Activated naive CD4-positive, alpha-beta T cell treated with anti-CD3 and anti-CD28 coated beads for 36 hours (primary cell): Measurements from ENCODE around the gene NFKBIZ. TPM values are rescaled to one million over a fixed set of nuclear protein-coding genes. Genes with fewer than 3 reads are reported as not detected.
A peak's percentile ranks its signal among the peaks of the same experiment; 100 is the strongest.

Source experiments
- CTCF ChIA-PET: fragments of 350-600 bp; sonication (Branson Sonifier 250); formaldehyde crosslinking; loops from one replicate; lab custom pipeline; 2021; ENCODE audit warnings: antibody characterized with exemption; lab: Charles Lee
- DNase-seq: peaks from one replicate; pipeline ENCODE4 v3.0.0-alpha.2; 2020
- H3K27ac Mint-ChIP-seq: one replicate; pipeline ENCODE4 v1.8.0; 2021; ENCODE audit warnings: mild to moderate bottlenecking, mixed read lengths
- H3K27me3 Mint-ChIP-seq: one replicate; pipeline ENCODE4 v1.8.0; 2021; ENCODE audit warnings: low read depth, mixed read lengths
- H3K36me3 Mint-ChIP-seq: one replicate; pipeline ENCODE4 v1.8.0; 2021; ENCODE audit warnings: low read depth, mixed read lengths
- H3K4me1 Mint-ChIP-seq: one replicate; pipeline ENCODE4 v1.8.0; 2021; ENCODE audit warnings: low read depth, mixed read lengths
- H3K4me3 Mint-ChIP-seq: one replicate; pipeline ENCODE4 v1.8.0; 2021; ENCODE audit warnings: mild to moderate bottlenecking, moderate library complexity, mixed read lengths
- H3K9me3 Mint-ChIP-seq: one replicate; pipeline ENCODE4 v1.8.0; 2021; ENCODE audit warnings: mixed read lengths
- intact Hi-C: fragments of 100-400 bp; cut with micrococcal nuclease; formaldehyde crosslinking; loops from one replicate; pipeline ENCODE4 v1.15.1; 2023
- total RNA-seq, 2 experiments: library from RNA; stranded (reverse); gene quantifications; one replicate each; pipeline ENCODE4 v1.2.3, GENCODE V29; 2021

NFKBIZ gene
- total RNA-seq, 2 experiments from 2014 or later, result 79.3 to 85.0 TPM

DNA sequence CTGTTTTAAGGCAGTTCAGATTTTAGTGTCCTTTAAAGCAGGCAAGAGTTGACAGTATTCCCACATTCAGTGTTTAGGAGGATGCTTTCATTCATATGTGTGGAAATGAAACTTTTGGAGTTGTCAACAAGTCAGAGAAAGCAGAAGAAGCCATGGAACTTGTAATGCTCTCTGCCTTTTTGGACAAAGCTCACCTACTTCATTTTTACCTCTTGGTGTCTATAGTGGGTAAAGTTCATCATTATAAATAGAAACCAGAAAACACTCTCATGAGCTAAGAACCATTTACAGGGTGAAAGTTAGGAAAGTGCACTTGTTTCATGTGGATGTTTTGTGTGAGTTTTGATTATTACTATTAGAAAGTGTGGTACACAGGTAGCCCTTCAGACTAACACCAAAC, 9.2 kb upstream of the NFKBIZ start:
- DNase-seq, result no peak
- intact Hi-C loops, result no loop called here
- CTCF ChIA-PET, result interaction anchor here (1.4 to 1.7 kb wide), 4 partner anchors 10 to 389 kb away, joined by 3 to 6 read pairs (median 4); no protein-coding TSS in a partner anchor
- Mint-ChIP-seq H3K4me3 (no peak overlapping the region), H3K4me1 (peaks cover 38% of the 10 kb centered on the region), H3K36me3 (peaks cover 14% of the 10 kb centered on the region), H3K27me3 (no peaks in the 10 kb centered on the region), H3K27ac (no peak overlapping the region), H3K9me3 (peaks cover 4% of the 10 kb centered on the region)

DNA sequence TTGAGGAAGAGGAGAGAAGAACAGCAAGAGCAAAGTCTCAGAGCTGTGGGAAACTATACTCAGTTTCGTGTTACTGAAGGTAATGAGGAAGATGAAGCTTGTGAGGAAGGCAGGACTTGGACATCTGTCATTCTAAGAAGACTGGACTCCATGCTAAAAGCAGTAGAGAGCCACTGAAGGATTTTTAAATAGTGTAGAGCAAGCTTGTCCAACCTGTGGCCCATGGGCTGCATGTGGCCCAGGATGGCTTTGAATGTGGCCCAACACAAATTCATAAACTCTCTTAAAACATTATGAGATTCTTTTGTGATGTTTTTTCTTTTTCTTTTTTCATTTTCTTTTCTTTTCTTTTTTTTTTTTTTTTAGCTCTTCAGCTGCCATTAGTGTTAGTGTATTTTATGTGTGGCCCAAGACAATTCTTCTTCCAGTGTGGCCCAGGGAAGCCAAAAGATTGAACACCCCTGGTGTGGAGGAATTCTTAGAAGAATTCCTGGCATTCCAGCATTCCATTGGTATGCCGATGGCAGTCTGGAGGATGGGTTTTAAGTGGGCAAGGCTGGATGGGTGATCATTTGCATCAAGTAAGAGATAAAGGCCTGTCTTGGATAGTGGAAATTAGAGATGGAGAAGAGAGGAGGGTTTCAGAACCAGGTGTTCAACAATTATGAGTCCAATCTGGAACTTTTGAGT, 6.9 kb upstream of the NFKBIZ start:
- Mint-ChIP-seq H3K4me1 (peaks cover 15% of the 10 kb centered on the region), H3K27me3 (no peaks in the 10 kb centered on the region), H3K4me3 (no peak overlapping the region), H3K9me3 (peaks cover 4% of the 10 kb centered on the region), H3K27ac (no peak overlapping the region), H3K36me3 (peaks cover 8% of the 10 kb centered on the region)
- DNase-seq, result no peak
- intact Hi-C loops, result no loop called here
- CTCF ChIA-PET, result no interaction called here

- intact Hi-C loops, result no loop called here
- peaks cover 8% of the 10 kb centered on the region for H3K36me3 Mint-ChIP-seq
- H3K27me3 Mint-ChIP-seq, result no peaks in the 10 kb centered on the region
- H3K4me3 Mint-ChIP-seq, result no peak overlapping the region
- CTCF ChIA-PET, result no interaction called here
- no peak for DNase-seq
- H3K9me3 Mint-ChIP-seq, result peaks cover 4% of the 10 kb centered on the region
- H3K27ac Mint-ChIP-seq, result no peak overlapping the region
- peaks cover 12% of the 10 kb centered on the region for H3K4me1 Mint-ChIP-seq
Measured at GRCh38 chr3:101842935-101843330, 6.4 kb upstream of the NFKBIZ start.

DNA sequence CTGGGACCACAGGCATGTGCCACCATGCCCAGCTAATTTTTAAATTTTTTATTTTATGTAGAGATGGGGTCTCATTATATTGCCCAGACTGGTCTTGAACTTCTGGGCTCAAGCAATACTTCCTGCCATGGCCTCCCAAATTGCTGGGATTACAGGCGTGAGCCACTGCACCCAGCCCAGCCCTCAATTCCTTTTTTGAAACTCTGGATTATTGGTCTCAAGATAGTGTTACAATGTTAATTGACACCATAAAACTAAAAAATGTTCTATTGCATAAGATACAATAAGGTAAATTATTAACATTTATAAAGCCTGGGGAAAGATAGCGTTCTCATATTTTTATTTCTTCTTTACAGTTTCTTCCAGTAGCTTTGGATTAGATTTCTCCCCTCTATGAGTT, 3.9 kb upstream of the NFKBIZ start:
- Mint-ChIP-seq H3K9me3 (peaks cover 4% of the 10 kb centered on the region), H3K4me1 (peaks cover 12% of the 10 kb centered on the region), H3K4me3 (no peak overlapping the region), H3K36me3 (peaks cover 14% of the 10 kb centered on the region), H3K27me3 (no peaks in the 10 kb centered on the region), H3K27ac (no peak overlapping the region)
- no peak for DNase-seq
- intact Hi-C loops, result no loop called here
- CTCF ChIA-PET, result interaction anchor here (0.6 kb wide), 1 partner anchor 46 kb away, joined by 3 read pairs; no protein-coding TSS in a partner anchor

DNA sequence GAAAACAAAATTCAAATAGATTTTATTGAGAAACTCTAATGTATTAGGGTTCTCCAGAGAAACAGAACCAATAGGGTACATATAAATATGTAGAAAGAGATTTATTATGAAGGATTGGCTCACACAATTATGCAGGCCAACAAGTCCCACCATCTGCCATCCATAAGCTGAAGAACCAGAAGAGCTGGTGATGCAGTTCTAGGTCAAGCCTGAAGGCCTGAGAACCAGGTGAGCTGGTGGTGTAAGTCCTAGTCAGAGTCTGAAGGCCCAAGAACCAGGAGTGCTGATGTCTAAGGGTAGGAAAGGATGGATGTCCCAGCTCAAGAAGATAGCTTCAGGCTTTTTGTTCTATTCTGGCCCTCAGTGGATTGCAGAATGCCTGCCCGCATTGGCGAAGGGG, 2.6 kb upstream of the NFKBIZ start:
- Mint-ChIP-seq H3K9me3 (peaks cover 4% of the 10 kb centered on the region), H3K27ac (no peak overlapping the region), H3K4me3 (no peak overlapping the region), H3K27me3 (no peaks in the 10 kb centered on the region), H3K4me1 (peaks cover 16% of the 10 kb centered on the region), H3K36me3 (peaks cover 26% of the 10 kb centered on the region)
- intact Hi-C loops, result no loop called here
- CTCF ChIA-PET, result interaction anchor here (0.8 kb wide), 1 partner anchor 8 kb away, joined by 3 read pairs; no protein-coding TSS in a partner anchor
- no peak for DNase-seq

- Mint-ChIP-seq H3K9me3 (no peaks in the 10 kb centered on the region), H3K27me3 (no peaks in the 10 kb centered on the region), H3K27ac (no peak overlapping the region), H3K4me1 (peaks cover 22% of the 10 kb centered on the region), H3K4me3 (no peak overlapping the region), H3K36me3 (peaks cover 28% of the 10 kb centered on the region)
- DNase-seq, result no peak
- intact Hi-C loops, result no loop called here
- CTCF ChIA-PET, result no interaction called here
Measured at GRCh38 chr3:101847328-101847727, 2.0 kb upstream of the NFKBIZ start.

DNA sequence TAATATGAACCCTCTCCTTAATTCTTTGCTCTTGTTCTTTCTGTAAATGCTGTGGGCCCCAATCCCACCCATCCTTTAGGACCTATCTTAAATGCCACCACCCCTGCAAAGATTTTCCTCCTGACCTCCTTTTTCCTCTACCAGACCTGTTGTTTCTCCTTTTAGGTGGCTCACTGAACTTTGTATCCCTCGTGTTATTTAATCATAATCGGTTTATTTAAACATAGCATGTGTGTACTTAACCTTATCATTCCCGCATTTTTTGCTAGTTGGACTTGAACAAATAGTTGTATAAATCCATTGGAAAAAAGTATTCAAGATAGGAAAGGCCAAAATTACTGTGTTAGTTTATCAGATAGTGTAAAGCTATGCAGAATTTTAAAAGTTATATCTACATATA, 988 bp upstream of the NFKBIZ start:
- Mint-ChIP-seq H3K9me3 (no peaks in the 10 kb centered on the region), H3K4me1 (peaks cover 30% of the 10 kb centered on the region), H3K36me3 (peaks cover 35% of the 10 kb centered on the region), H3K4me3 (peak overlapping the region; percentile 71), H3K27ac (peak overlapping the region; percentile 80), H3K27me3 (no peaks in the 10 kb centered on the region)
- intact Hi-C loops, result no loop called here
- CTCF ChIA-PET, result interaction anchor here (1.0 to 1.8 kb wide), 4 partner anchors 23 to 377 kb away, joined by 3 to 8 read pairs (median 5); no protein-coding TSS in a partner anchor
- no peak for DNase-seq

DNA sequence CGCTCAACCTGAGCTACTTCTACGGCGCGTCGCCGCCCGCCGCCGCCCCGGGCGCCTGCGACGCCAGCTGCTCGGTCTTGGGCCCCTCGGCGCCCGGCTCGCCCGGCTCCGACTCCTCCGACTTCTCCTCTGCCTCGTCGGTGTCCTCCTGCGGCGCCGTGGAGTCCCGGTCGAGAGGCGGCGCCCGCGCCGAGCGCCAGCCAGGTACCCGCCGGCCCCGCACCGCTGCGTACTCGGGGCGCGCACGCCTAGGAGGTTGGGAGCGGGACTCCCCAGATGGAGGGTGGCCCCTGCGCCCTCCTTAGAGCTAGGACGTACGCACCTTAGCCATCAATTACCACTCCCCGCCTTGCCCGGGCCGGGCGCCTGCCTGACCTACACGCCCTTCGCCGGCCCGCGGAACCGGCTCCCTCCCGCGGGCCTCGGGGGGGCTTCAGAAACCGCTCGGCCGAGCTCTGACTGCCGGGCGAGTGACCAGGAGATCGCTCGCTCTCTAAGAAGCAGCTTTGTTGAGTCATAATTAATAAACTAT, 466 bp downstream of the NFKBIZ start:
- H3K36me3 Mint-ChIP-seq, result peaks cover 48% of the 10 kb centered on the region
- H3K9me3 Mint-ChIP-seq, result no peaks in the 10 kb centered on the region
- H3K27me3 Mint-ChIP-seq, result no peaks in the 10 kb centered on the region
- peak overlapping the region; percentile 100 for H3K27ac Mint-ChIP-seq
- peak; percentile 67 for DNase-seq
- CTCF ChIA-PET, result interaction anchor here (0.5 to 1.8 kb wide), 10 partner anchors 14 to 275 kb away, joined by 3 to 8 read pairs (median 4); partner anchors contain the start of gene PCNP
- H3K4me1 Mint-ChIP-seq, result peaks cover 43% of the 10 kb centered on the region
- peak overlapping the region; percentile 98 for H3K4me3 Mint-ChIP-seq
- intact Hi-C loops, result loop anchor here (1.0 to 5.0 kb wide), 14 partner anchors 12 to 376 kb away; partner anchors contain the start of genes CEP97, NXPE3 and RPL24

DNA sequence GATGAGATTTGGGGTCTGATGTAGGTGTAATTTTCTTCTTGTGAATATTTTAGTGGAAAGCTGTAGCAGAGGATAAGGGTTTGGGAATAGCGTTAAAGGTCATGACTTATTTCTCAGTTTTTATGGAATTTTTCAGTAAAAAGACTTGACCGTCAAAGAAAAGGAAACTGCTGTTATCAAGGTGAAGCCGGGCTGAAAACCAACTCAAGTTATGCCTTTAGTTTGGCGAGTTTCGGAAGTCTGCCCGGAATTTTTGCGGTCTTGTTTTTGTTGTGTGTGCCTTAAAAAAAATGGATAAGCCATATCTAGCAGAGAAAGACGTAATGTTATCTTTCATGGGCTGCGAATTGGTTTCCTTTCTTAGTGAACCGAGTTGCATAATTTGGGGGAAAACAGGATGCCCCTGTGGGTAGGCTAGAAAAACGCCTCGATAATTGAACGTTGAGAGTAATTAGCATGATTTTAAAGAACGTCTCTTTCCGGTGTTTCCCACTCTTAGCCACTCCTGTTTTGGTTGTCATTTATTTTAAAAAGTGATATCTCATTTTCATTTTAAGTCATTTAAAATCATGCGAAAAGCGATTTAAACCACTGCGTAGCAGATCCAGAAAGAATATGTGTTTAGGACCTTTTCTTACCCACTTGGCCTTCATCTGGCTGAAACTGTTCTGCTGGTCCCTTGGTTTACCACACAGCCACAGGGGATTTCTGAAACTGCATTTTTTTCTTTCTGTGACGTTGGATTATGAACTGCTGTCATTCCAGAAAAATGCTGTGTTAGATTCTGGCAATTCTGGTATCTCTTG, 1.1 kb downstream of the NFKBIZ start:
- Mint-ChIP-seq H3K36me3 (peaks cover 55% of the 10 kb centered on the region), H3K9me3 (no peaks in the 10 kb centered on the region), H3K27ac (peak overlapping the region; percentile 100), H3K4me1 (peaks cover 50% of the 10 kb centered on the region), H3K4me3 (peak overlapping the region; percentile 98), H3K27me3 (no peaks in the 10 kb centered on the region)
- intact Hi-C loops, result loop anchor here (1.0 to 5.0 kb wide), 17 partner anchors 11 to 375 kb away; partner anchors contain the start of gene RPL24
- DNase-seq, result peak; percentile 82
- CTCF ChIA-PET, result interaction anchor here (0.7 to 2.1 kb wide), 9 partner anchors 21 to 378 kb away, joined by 3 to 14 read pairs (median 6); no protein-coding TSS in a partner anchor

DNA sequence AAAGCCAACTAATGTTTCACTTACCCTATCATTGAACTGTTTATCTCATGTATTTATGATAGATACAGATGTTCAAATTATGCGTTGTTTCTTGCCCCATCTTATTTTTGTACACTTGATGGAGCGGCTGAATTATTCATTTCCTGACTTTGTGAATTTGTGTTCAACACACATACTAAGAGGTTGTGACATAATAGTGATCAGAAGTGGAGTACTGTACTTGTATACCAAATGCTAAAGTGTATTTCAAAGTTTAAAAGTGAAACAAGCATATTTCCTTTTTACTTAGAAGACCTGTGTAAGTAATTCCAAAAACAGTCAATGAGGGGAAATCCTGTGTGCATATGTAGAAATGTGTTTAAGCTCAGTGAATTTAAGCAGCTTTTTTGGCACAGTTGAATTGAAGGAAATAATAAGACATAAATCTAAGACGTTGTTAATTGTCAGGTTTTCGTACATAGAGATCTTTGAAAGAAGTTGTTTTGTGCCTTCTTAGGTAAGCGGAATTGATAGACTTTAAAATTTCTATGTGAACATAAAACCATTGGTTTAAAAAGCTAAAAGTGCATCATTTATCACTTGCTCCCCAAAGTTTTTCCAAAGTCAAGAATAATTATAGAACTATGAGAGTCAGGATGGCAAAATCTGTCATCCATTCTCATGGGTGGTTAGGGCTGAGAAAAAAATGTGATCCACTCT, 1.9 kb downstream of the NFKBIZ start:
- intact Hi-C loops, result loop anchor here (1.0 to 5.0 kb wide), 8 partner anchors 10 to 334 kb away; no protein-coding TSS in a partner anchor

GRCh38 chr3:101851850-101852714, 2.8 kb downstream of the NFKBIZ start:
- peak overlapping the region; percentile 100 for H3K27ac Mint-ChIP-seq
- CTCF ChIA-PET, result interaction anchor here (0.6 to 2.5 kb wide), 15 partner anchors 14 to 687 kb away, joined by 3 to 14 read pairs (median 4); no protein-coding TSS in a partner anchor
- intact Hi-C loops, result loop anchor here (1.0 to 5.0 kb wide), 8 partner anchors 9 to 335 kb away; no protein-coding TSS in a partner anchor
- H3K36me3 Mint-ChIP-seq, result peaks cover 70% of the 10 kb centered on the region
- DNase-seq, result no peak
- H3K9me3 Mint-ChIP-seq, result no peaks in the 10 kb centered on the region
- no peaks in the 10 kb centered on the region for H3K27me3 Mint-ChIP-seq
- peaks cover 59% of the 10 kb centered on the region for H3K4me1 Mint-ChIP-seq
- peak overlapping the region; percentile 98 for H3K4me3 Mint-ChIP-seq

More for the DNA sequence above, 1.9 kb downstream of the NFKBIZ start:
- CTCF ChIA-PET, result interaction anchor here (0.6 to 2.5 kb wide), 13 partner anchors 15 to 687 kb away, joined by 3 to 14 read pairs (median 4); no protein-coding TSS in a partner anchor
- Mint-ChIP-seq H3K4me1 (peaks cover 55% of the 10 kb centered on the region), H3K27me3 (no peaks in the 10 kb centered on the region), H3K9me3 (no peaks in the 10 kb centered on the region), H3K27ac (peak overlapping the region; percentile 100), H3K4me3 (peak overlapping the region; percentile 98), H3K36me3 (peaks cover 63% of the 10 kb centered on the region)
- no peak for DNase-seq
